Stomach (tissue), 9 donors: Measurements from ENCODE around the gene SHROOM4. TPM values are rescaled to one million over a fixed set of nuclear protein-coding genes. Genes with fewer than 3 reads are reported as not detected.

ENCODE experiments used
- DNase-seq, 2 donors: peaks; one replicate each; pipeline versions ENCODE4 v3.0.0 to v3.0.0-alpha.2; 2013 to 2019
- H3K27ac ChIP-seq, 5 donors: fragments of 200-600 bp in 4 of 5; sonication (generic) in 4 of 5; one replicate each; pipeline ENCODE4 v1.5.1; 2013 to 2019; ENCODE audit warnings: mild to moderate bottlenecking in 1 of 5, moderate library complexity in 1 of 5
- H3K27me3 ChIP-seq, 3 donors: fragments of 200-600 bp; sonication (generic); one replicate each; pipeline ENCODE4 v1.5.1; 2017 to 2019; ENCODE audit warnings: mixed run types in 1 of 3
- H3K36me3 ChIP-seq, 4 donors: fragments of 200-600 bp; sonication (generic); 1 replicate in 3 of 4; 2 replicates in 1 of 4; pipeline ENCODE4 v1.5.1; 2016 to 2019
- H3K4me1 ChIP-seq, 4 donors: fragments of 200-600 bp; sonication (generic); one replicate each; pipeline ENCODE4 v1.5.1; 2016 to 2019
- H3K4me3 ChIP-seq, 4 donors: fragments of 200-600 bp; sonication (generic) in 3 of 4; one replicate each; pipeline ENCODE4 v1.5.1; 2016 to 2019; ENCODE audit warnings: mild to moderate bottlenecking in 1 of 4
- H3K9me3 ChIP-seq, 4 donors: fragments of 200-600 bp; sonication (generic); one replicate each; pipeline ENCODE4 v1.5.1; 2016 to 2019
- EP300 ChIP-seq: sonication (generic); formaldehyde crosslinking; IDR thresholded peaks from one replicate; pipeline ENCODE4 v1.6.1; 2017; ENCODE audit warnings: antibody characterized with exemption
- POLR2A ChIP-seq, 4 donors: fragments of 450-650 bp; IDR thresholded peaks; one replicate each; pipeline ENCODE4 v1.6.1; 2016; ENCODE audit warnings: antibody characterized with exemption in 4 of 4, control low read depth in 2 of 4, mild to moderate bottlenecking in 1 of 4, moderate library complexity in 1 of 4
- POLR2AphosphoS5 ChIP-seq, 3 donors: sonication (generic); formaldehyde crosslinking; IDR thresholded peaks; one replicate each; pipeline ENCODE4 v1.6.1; 2016; ENCODE audit warnings: antibody characterized with exemption in 3 of 3
- WGBS, 5 donors: extraction: QIAGEN DNeasy Blood & Tissue Kit in 3 of 5; methylation state at CpG; one replicate each; pipeline versions ENCODE4 v1.1.5 to v1.1.7; 2013 to 2018; 5-methylcytosine and 5-hydroxymethylcytosine counted together
- intact Hi-C: fragments of 100-400 bp; cut with DNase I; formaldehyde crosslinking; loops from one replicate; pipeline ENCODE4 v1.15.1; 2023; ENCODE audit warnings: low total_unique reads
- polyA plus RNA-seq, 3 donors: library from polyadenylated mRNA; stranded (reverse); fragments of 200-250 nt; gene quantifications; one replicate each; pipeline ENCODE4 v1.2.3, GENCODE V29; 2013
- small RNA-seq, 4 donors: library from RNA; depleted of rRNA; stranded (forward); fragments of <200 nt; gene quantifications; one replicate each; pipeline ENCODE3, GENCODE V24; 2016
- total RNA-seq, 5 donors: library from RNA; depleted of rRNA; stranded (reverse); fragments of >200 nt; gene quantifications; one replicate each; pipeline versions ENCODE4 v1.1.0 to v1.2.3, GENCODE V29; 2014 to 2016
- TF ChIP-seq, protein P1 (sequence below), 7 experiments: fragments of 450-650 bp in 4 of 7; fragments of 200-600 bp in 3 of 7; sonication (generic) in 3 of 7; IDR thresholded peaks; one replicate each; pipeline ENCODE4 v1.5.1; 2016 to 2019; ENCODE audit warnings: antibody characterized with exemption in 7 of 7, control low read depth in 2 of 7, mild to moderate bottlenecking in 1 of 7
- donor health status: healthy with polysubstance abuse.
- donor health status: Bipolar disorder and iron deficiency.
- donor health status: healthy.

Gene SHROOM4
- total and polyA plus RNA-seq, 8 donors, result 0.88 to 8.3 (median 2.6) TPM

DNA sequence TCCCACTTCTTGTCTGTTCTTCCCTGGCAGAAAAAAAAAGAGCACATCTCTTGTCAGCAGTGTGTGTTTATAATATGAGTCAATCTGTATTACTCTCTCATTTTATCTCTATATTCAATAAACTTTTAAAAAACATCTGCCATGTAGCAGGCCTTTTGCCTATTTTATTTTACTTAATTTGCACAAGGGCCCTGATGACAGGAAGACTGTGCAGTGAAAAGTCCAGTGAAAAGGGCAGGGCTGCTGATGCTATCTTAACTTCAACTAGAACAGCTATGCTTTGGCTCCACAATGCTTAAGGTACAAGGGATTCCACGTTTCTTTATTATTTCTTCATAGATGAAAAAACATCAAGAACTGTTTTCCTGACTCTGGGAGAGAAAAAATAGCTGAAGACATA, 246.4 kb downstream of the SHROOM4 start:
- intact Hi-C loops, result no loop called here
- 13 to 31% (median 26%) methylated on average over 1 of the region's 1 CpG for WGBS, 5 donors
- TF ChIP-seq POLR2AphosphoS5 (IDR thresholded peaks at IDR 0.05) (no peak), EP300 (no peak), POLR2A (IDR thresholded peaks at IDR 0.05) (no peak)
- TF ChIP-seq, protein P1, sequence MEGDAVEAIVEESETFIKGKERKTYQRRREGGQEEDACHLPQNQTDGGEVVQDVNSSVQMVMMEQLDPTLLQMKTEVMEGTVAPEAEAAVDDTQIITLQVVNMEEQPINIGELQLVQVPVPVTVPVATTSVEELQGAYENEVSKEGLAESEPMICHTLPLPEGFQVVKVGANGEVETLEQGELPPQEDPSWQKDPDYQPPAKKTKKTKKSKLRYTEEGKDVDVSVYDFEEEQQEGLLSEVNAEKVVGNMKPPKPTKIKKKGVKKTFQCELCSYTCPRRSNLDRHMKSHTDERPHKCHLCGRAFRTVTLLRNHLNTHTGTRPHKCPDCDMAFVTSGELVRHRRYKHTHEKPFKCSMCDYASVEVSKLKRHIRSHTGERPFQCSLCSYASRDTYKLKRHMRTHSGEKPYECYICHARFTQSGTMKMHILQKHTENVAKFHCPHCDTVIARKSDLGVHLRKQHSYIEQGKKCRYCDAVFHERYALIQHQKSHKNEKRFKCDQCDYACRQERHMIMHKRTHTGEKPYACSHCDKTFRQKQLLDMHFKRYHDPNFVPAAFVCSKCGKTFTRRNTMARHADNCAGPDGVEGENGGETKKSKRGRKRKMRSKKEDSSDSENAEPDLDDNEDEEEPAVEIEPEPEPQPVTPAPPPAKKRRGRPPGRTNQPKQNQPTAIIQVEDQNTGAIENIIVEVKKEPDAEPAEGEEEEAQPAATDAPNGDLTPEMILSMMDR (IDR thresholded peaks at IDR 0.05), result no peak

GRCh38 chrX:50565718-50566117, 248.3 kb downstream of the SHROOM4 start:
- Histone ChIP-seq H3K36me3 (no peaks in the 10 kb centered on the region), H3K4me3 (no peak overlapping the region), H3K9me3 (peaks cover 0 to 9% (median 0%) of the 10 kb centered on the region in 4 donors), H3K27ac (no peak overlapping the region), H3K27me3 (no peaks in the 10 kb centered on the region), H3K4me1 (no peaks in the 10 kb centered on the region)
- intact Hi-C loops, result no loop called here
- 57 to 85% (median 70%) methylated on average over 4 of the region's 4 CpGs for WGBS, 5 donors
- DNase-seq, result no peak
- no peak for TF ChIP-seq EP300

More for the DNA sequence above, 246.4 kb downstream of the SHROOM4 start:
- H3K27me3 ChIP-seq, result peaks cover 0 to 3% (median 0%) of the 10 kb centered on the region in 3 donors
- no peaks in the 10 kb centered on the region for H3K36me3 ChIP-seq
- no peak overlapping the region for H3K27ac ChIP-seq
- peaks cover 0 to 17% (median 0%) of the 10 kb centered on the region in 4 donors for H3K9me3 ChIP-seq
- no peaks in the 10 kb centered on the region for H3K4me1 ChIP-seq
- no peak for DNase-seq
- no peak overlapping the region for H3K4me3 ChIP-seq

Small RNA genes within 50 kb of the gene (small RNA-seq; reads per million reads assigned to genes)
- gene RNU6-935P, result 0 reads per million in 4 donors

Other genes with a start within 250 kb of the SHROOM4 start
- gene BMP15, start 96.5 kb upstream of the SHROOM4 start, total RNA-seq, result not detected
- not detected for gene BMP15, start 96.5 kb upstream of the SHROOM4 start, polyA plus RNA-seq